HG03571 (cell line): Measurements from ENCODE around the gene BRF1.

Experiments
- ATAC-seq: cut with Tn5 transposase; IDR thresholded peaks from one replicate; pipeline ENCODE4 v1.9.1; 2021; ENCODE audit not compliant: unreplicated experiment

Gene BRF1

DNA sequence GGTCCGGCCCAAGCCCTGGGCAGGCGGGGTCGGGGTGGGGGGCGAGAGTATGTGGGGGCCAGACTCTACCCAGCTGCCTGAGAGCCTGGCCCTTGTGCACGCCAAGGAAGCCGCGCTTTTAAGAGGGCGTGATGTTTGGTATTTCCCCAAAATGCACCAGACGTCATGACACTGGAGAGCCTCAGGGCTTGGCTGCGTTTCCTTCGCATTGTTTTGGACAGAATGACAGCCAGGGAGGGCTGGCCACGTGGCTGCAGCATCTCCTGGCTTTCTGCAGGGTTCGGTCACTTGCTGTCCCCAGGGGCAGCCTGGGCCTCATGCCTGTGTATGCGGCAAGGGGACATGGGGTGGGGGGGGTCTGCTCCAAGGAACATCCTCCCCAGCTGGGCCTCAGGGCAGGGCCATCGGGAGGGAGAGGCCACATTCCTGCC, 103.6 kb downstream of the BRF1 start:
- ATAC-seq = no peak

DNA sequence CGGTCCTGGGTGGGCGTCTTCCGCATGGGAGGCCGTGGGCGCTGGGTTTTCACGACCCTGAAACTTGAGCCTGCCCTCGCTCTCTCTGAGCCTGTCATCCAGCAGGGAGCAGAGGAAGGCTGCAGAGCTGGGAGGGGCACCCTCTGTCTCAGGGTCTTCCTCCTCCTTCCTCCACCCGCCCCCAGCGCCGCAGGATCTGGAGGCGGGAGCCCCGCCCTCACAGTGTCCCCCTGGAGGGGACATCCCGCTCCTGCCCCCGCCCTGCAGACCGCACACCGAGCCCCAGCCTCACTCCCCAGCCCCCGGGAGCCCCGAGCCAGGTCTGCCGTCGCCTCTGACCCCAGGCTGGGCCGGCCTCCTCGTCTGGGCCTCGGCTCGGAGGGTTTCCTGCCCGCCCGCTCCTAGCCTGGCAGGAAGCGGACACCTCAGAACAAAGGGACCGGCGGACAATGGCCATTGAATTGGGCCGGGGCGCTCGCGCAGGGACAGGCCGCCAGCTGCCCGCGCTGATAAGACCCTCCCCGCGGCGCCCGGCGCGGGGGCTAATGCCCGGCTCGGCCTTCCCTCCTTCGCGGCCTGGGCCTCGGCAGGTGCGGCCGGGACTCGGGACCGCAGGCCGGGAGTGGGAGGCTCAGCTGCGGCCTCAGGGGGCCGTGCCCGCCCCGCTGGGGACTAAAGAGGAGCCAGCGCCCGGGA, 104.4 kb downstream of the BRF1 start:
- ATAC-seq = no peak

DNA sequence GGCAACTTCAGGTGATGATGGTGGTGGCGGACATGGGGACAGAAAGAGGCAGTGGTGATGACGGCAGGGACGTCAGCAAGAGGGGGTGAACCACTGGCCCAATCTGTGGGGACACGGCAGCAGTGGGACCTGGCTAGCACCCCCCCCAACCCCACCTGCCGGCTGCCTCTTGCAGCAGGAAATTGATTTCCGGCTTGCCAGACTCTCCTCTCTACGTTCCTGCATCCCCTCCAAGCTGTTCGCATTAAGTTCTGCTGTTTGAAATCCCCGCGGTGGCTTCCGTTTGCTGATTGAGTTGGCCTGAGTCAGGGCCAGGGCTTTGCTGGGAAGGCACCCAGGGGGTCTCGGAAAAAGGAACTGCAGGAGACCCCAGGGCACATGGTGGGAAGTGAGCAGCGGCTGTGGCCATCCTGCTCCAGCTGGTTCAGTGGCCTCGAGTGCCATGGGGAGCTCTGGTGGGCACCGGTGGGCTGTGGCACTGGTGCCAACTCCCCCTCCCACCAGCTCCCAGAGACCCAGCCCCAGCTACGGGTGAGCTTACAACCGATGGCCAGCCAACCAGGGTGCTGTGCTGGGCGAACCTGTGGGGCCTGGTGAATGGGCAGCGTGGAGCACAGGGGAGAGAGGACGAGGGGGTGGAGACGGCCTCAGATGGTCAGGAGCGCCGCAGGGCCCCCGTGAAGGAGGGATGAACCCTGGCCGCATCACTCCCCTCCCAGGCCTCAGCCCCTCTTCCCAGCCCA, 105.1 kb downstream of the BRF1 start:
- no peak for ATAC-seq

- no peak for ATAC-seq
These were observed 105.8 kb downstream of the BRF1 start for GRCh38 chr14:105195051-105195450.

DNA sequence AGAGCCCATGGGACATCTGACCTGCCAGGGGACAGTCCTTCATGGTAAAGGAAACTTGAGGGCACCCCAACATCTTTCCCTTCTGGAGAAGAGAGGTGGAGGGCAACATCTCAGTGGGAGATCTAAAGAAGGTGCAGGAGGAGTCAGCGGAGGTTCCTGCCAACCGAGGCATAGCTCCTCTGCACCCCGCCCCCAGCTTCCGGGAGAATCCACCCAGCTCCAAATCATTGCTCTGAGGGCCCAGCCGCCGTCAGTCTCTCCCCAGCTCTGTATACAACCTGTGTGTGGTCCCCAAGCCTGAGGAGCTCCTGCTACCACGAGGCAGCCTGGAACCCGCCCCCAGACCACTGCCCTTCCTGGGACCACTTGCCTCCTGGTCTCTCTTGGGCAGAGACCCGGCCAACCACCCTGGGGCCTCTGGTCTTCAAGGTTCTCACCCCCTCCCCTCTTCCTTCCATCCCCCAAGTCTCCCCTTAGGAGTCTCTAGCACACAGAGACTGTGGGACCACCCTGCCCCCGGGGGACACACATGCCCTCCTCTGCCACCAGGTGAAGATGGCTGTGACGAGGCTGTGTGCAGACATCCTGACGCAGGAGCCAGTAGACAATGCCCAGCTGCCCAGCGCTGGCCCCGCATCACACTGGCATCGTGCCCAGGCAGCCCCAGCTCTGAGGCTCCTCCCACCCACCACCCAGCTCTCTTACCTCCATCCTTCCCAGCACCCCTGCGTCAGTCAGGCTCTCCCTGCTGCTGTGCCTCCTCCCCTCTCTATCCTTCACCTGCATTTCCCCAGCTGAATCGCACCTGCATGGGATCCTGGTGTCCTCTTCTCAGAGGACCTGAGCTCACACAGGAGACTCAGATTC, 106.7 kb downstream of the BRF1 start:
- ATAC-seq = no peak

DNA sequence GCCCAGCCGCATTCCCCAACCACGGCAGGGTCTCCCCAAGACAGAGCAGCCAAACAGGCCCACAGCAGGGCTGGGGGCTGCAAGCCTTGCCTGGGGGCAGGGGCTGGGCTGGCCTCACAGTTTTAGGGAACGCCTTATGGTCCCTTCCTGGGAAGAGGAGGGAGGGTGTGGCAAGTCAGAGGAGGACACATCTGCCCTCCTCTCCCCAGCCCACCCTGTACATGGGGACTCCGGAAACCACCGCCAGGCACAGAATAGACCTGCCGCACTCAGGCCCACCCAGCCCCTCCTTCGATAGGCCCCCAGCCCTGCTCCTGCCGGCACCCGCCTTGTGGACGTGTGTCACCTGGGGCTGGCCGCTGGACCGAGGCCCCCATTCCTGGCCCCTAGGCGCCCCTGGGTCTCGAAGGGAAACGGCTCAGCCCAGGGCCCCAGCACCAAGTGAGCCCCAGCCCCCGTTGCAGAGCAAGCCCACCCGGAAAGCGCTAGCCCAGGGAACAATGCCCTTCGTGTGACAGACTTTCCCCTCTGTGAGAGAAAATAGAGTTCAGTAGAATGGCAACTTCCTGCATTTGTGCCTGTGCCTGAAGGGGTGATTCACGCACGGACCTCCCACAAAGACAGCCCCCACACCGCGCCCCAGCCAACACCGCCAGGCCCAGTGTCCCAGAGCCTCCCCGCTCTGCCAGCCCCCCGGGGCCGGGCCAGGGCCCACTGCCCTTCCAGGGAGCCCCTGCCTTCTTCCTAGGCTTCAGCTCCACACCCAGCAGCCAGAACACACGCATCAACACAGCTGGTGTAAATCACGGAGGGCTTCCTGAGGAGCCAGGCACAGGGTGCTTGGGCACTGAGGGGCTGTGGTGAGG, 107.7 kb downstream of the BRF1 start:
- no peak for ATAC-seq

DNA sequence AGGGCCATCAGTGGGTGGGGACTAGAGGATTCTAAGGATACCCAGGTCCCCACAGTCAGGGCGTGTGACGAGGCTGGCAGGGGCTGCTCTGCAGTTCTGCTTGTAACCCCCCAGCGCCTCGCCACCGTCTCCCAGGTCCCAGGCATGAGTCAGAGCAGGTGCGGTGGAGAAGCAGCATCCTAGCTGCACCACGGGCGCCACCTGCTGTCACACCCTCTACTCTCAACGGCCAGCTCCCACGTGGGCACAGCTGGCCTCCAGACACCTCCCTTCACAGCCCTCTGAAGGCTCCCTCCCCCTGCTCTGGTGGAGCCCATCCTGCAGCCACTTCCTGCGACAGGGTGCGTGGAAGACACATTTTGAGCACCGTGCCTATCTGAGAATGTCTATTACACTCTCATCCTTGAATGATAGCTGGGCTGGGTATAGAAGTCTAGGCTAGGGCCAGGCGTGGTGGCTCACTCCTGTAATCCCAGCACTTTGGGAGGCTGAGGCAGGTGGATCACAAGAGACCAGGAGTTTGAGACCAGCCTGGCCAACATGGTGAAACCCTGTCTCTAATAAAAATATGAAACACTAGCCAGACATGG, 112.8 kb downstream of the BRF1 start:
- ATAC-seq = no peak

GRCh38 chr14:105187116-105187515, 113.7 kb downstream of the BRF1 start:
- no peak for ATAC-seq

DNA sequence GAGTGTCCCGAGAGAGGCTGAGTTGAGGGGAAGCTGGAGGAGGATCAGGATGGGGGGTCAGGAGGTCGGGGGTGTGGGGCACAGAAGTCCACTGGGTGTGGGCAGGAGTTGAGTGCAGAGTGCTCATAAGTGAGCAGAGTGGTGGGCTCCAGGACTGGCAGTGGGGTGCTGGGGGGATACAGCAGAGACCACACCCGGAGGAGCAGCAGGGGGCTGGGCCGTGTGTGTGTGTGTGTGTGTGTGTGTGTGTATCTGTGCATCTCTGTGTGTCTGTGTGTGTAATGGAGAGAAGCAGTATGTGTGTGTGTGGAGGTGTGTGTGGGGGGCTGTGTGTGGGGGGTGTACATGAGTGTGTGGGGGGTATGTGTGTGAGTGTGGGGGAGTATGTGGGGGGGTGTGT, 114.8 kb downstream of the BRF1 start:
- ATAC-seq = no peak

DNA sequence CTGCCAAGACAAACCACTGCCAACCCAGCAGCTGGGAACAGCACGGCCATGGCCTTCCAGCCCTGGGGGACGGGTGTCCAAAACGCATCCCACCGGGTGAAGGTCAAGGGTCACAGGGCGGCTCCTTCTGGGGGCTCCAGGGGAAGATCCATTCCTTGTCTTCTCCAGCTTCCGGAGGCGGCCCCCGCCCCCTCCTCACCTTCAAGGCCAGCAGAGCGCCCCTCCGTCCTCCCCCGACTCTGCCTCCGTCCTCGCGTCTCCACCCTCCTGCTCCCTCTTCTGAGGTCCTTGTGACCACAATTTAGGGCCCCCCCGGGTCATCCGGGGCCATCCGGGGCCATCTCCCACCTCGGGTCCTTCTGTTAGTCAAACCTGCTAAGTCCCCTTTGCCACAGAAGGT, 115.8 kb downstream of the BRF1 start:
- no peak for ATAC-seq

DNA sequence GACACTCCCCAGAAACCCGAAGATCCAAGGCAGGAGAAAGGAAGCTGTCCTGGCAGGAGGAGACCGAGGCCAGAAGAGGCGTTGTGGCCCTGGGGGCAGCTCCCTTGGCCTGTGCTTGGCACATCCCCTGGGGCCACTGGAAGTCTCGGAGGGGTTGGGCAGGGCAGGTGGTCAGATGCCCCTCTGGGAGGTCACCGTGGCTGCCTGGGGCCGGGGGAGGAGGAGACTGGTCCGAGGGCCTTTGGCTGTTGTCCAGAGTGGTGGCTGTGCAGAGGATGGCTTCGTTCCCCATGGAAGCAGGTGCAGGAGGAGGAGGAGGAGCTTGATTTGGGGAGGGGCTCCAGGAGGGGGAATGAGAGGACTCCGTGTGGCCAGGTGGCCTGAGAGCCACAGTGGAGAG, 116.3 kb downstream of the BRF1 start:
- no peak for ATAC-seq

DNA sequence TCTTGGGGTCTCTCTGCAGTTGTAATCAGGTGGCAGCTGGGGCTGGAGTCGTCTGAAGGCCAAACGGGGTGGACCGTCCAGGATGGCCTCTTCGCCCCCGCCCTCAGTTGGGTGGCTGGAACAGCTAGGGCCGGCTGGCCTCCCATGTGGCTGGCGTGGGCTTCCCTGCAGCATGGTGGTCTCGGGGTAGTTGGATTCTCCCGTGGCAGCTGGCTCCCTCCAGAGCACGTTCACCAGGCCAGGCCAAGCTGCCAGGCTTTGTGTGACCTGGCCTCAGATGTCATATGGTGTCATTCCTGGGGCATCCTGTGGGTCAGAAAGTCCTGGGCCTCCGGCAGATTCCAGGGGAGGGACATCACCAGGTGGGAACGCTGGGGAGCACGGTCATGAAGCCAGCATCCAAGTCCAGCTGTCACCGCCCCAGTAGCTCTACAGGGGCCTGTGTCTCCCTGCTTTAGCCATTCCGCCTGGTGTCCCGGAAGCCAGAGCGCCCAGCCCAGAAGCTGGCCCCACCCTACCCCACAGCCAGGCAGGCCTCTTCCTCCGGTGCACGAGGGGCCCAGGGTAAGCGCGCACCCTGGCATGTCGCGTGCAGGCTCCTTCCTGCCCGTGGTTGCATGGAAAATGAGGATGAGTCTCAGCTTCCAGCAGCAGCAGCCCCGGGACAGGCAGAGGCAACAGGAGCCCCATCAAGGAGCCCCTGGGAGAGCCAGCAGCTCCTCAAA, 118.3 kb downstream of the BRF1 start:
- ATAC-seq = no peak

DNA sequence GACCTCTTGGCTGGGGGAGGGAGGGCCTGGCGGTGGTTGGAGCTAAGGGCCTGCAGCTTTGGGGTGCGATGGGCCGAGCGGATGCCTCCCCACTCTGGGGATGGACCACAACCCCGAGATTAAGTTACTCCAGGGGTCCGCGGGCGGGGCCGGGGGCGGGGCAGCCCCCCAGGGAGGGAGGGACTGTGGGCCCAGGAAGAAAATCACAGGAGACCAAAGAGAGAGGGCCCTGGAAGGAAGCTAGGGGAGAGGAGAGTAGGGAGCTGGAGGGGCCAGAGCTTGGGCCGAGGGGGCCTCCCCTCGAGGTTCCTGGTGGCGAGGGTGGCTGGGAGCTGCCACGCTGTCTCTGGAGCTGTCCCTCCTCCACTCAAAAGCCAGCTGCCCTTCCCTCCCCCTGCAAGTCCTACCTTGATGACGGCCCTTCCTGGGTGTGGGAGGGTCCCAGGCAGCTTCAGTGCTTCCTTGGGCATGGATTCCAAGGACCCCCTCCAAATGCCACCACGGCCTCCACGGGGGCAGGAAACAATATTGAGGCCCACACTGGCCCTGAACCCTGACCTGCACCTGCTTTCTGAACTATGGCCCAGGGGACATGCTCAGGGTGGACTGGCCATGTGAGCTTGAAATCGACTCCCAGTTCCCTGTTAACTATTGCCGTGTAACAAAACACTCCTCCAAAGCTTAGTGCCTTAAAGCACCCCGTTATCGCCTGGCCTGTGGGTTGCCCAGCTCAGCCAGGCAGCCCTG, 119.1 kb downstream of the BRF1 start:
- ATAC-seq = no peak

DNA sequence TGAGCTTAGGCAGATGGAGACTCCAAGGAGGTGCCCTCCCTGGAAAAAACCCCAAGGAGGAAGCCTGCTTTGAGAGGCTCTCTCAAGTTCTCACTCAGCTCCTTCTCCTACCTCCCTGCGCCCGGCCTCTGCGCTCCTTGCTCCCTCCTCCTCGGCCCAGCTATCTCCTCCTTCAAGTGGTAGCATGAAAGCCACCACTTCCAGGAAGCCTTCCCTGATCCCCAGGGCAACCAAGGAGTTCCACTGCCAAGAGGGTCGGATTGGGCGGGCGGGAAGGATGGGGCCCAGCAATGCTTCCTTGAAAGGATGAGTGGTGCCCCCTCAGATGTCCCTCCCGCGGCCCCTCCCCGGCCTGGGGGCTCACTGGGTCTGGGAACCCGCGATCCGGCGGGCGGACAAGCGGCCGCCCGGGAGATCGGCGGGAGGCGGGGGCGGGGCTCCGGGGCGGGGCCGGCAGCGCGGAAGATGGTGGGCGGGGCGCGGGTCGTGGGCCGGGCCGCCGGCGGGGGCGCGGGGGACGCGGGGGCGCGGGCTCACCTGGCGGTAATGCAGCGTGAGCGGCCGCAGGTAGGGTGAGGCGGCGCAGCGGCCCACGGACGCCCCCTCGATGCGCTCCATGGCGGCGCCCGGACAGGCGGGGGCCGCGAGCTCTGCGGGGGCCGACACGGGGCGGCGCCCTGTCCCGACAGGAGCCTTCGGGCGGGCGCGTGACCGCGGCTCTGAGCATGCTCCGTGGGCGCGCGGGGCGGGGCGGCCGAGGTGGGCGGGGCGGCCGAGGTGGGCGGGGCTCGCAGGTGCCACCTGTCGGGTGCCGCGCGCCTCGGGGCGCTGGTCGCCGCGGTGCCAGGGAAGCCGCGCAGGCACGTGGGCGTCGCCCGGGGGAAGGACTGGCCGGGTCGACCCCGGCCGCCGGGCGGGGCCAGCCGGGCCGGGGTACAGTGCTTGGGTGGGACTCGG, 119.9 kb downstream of the BRF1 start, which contains the start of gene NUDT14:
TSS of gene NUDT14 (minus strand) at position 721 of the 957 bp plus-strand sequence. CDS start at position 618, 103 bp downstream.
- ATAC-seq = peak; percentile 64

GRCh38 chr14:105179191-105179590, 121.6 kb downstream of the BRF1 start:
- no peak for ATAC-seq

DNA sequence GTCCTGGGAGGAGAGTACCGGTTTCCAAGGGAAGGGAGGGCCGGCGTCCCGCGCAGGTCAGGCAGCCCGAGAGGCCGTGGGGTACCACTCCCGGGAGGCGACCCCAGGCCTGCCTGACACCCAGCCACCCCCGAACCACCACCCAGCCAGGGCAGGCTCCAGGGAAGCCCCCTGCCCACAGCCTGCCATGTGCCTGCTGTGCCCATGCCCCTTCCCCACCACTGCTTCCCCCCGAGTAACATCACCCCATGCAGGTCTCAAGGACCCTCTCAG, 122.0 kb downstream of the BRF1 start:
- ATAC-seq = no peak

GRCh38 chr14:105178069-105178867, 122.5 kb downstream of the BRF1 start:
- ATAC-seq = no peak
